Neural progenitor cell (in vitro differentiated cells): Measurements from ENCODE around the gene LUZP1. TPM values are rescaled to one million over a fixed set of nuclear protein-coding genes. Genes with fewer than 3 reads are reported as not detected.

Source experiments
- DNase-seq: peaks from one replicate; pipeline ENCODE4 v3.0.0-alpha.2; 2016; ENCODE audit warnings: low spot score
- H2AFZ ChIP-seq: fragments of 200-600 bp; sonication (generic); replicated peaks from 2 replicates; pipeline ENCODE4 v1.6.1; 2016; ENCODE audit warnings: antibody characterized with exemption
- H3F3A ChIP-seq: fragments of 200-600 bp; sonication (generic); 2 replicates; pipeline ENCODE4 v1.6.1; 2016; ENCODE audit warnings: antibody characterized with exemption, low read depth
- H3K27ac ChIP-seq: fragments of 200-600 bp; sonication (generic); 2 replicates; pipeline ENCODE4 v1.5.1; 2016; ENCODE audit warnings: mild to moderate bottlenecking
- H3K27me3 ChIP-seq: fragments of 200-600 bp; sonication (generic); 2 replicates; pipeline ENCODE4 v1.6.1; 2016; ENCODE audit warnings: mild to moderate bottlenecking, moderate library complexity
- H3K36me3 ChIP-seq: fragments of 200-600 bp; sonication (generic); 2 replicates; pipeline ENCODE4 v1.5.1; 2016
- H3K4me1 ChIP-seq: fragments of 200-600 bp; sonication (generic); 2 replicates; pipeline ENCODE4 v1.6.1; 2016; ENCODE audit warnings: mixed run types
- H3K4me2 ChIP-seq: fragments of 200-600 bp; sonication (generic); 2 replicates; pipeline ENCODE4 v1.6.1; 2016
- H3K4me3 ChIP-seq: fragments of 200-600 bp; sonication (generic); 2 replicates; pipeline ENCODE4 v1.5.1; 2016
- H3K79me2 ChIP-seq: fragments of 200-600 bp; sonication (generic); 2 replicates; pipeline ENCODE4 v1.6.1; 2016; ENCODE audit warnings: low read depth
- H3K9ac ChIP-seq: fragments of 200-600 bp; sonication (generic); 2 replicates; pipeline ENCODE4 v1.6.1; 2016
- H3K9me3 ChIP-seq: fragments of 200-600 bp; sonication (generic); 2 replicates; pipeline ENCODE4 v1.5.1; 2016; ENCODE audit warnings: low read depth
- H4K20me1 ChIP-seq: fragments of 200-600 bp; sonication (generic); 2 replicates; pipeline ENCODE4 v1.6.1; 2016; ENCODE audit warnings: low read depth
- H3K27ac Mint-ChIP-seq: 3 replicates; pipeline ENCODE4 v1.8.0; 2021; ENCODE audit warnings: mixed read lengths
- H3K27me3 Mint-ChIP-seq: 2 replicates; pipeline ENCODE4 v1.8.0; 2022; ENCODE audit warnings: low read depth, mild to moderate bottlenecking, inconsistent platforms, moderate library complexity, mixed read lengths; ENCODE audit not compliant: insufficient read depth
- H3K36me3 Mint-ChIP-seq: 3 replicates; pipeline ENCODE4 v1.8.0; 2021; ENCODE audit warnings: mixed read lengths
- H3K4me1 Mint-ChIP-seq: 3 replicates; pipeline ENCODE4 v1.8.0; 2021; ENCODE audit warnings: mixed read lengths
- H3K4me3 Mint-ChIP-seq: 3 replicates; pipeline ENCODE4 v1.8.0; 2021; ENCODE audit warnings: mild to moderate bottlenecking, moderate library complexity, mixed read lengths
- H3K9me3 Mint-ChIP-seq: 3 replicates; pipeline ENCODE4 v1.8.0; 2020; ENCODE audit warnings: mixed read lengths
- CTCF ChIP-seq: fragments of 200-600 bp; sonication (generic); IDR thresholded peaks from 2 replicates; pipeline ENCODE4 v1.5.1; 2017; ENCODE audit warnings: antibody characterized with exemption, mild to moderate bottlenecking
- EZH2 ChIP-seq: fragments of 200-600 bp; sonication (generic); IDR thresholded peaks from 2 replicates; pipeline ENCODE4 v1.6.1; 2017; ENCODE audit warnings: antibody characterized with exemption, mild to moderate bottlenecking, moderate library complexity
- EZH2phosphoT487 ChIP-seq: fragments of 200-600 bp; sonication (generic); IDR thresholded peaks from 2 replicates; pipeline ENCODE4 v1.6.1; 2017; ENCODE audit warnings: antibody characterized with exemption
- total RNA-seq: library from RNA; depleted of rRNA; stranded (reverse); fragments of >200 nt; gene quantifications from 2 replicates; pipeline ENCODE4 v1.2.3, GENCODE V29; 2015; ENCODE audit warnings: low replicate concordance

Gene LUZP1
- total RNA-seq, 1 donor from 2014 or later: 39.1 TPM

GRCh38 chr1:23124259-23125026 lies 44.2 kb downstream of the LUZP1 start:
- DNase-seq: no peak
- Histone ChIP-seq H3K9ac (no peak overlapping the region), H2AFZ (no peak overlapping the region), H3K4me2 (no peak overlapping the region), H3K36me3 (no peaks in the 10 kb centered on the region), H3K27ac (no peak overlapping the region), H3K27me3 (no peaks in the 10 kb centered on the region), H3F3A (peaks cover 14% of the 10 kb centered on the region), H3K4me3 (no peak overlapping the region), H3K9me3 (no peaks in the 10 kb centered on the region), H4K20me1 (peaks cover 89% of the 10 kb centered on the region), H3K79me2 (peaks cover 100% of the 10 kb centered on the region), H3K4me1 (peaks cover 9% of the 10 kb centered on the region)
- TF ChIP-seq CTCF (no peak), EZH2 (no peak), EZH2phosphoT487 (no peak)
- H3K4me1 Mint-ChIP-seq: peaks cover 18% of the 10 kb centered on the region
- no peaks in the 10 kb centered on the region for H3K27me3 Mint-ChIP-seq
- H3K4me3 Mint-ChIP-seq: no peak overlapping the region
- H3K36me3 Mint-ChIP-seq: no peaks in the 10 kb centered on the region
- no peaks in the 10 kb centered on the region for H3K9me3 Mint-ChIP-seq
- H3K27ac Mint-ChIP-seq: no peak overlapping the region

GRCh38 chr1:23123528-23123927 lies 45.1 kb downstream of the LUZP1 start:
- Mint-ChIP-seq H3K4me1 (peaks cover 18% of the 10 kb centered on the region), H3K27ac (no peak overlapping the region), H3K9me3 (no peaks in the 10 kb centered on the region), H3K27me3 (no peaks in the 10 kb centered on the region), H3K36me3 (no peaks in the 10 kb centered on the region), H3K4me3 (no peak overlapping the region)
- Histone ChIP-seq H3K4me3 (no peak overlapping the region), H3K27me3 (no peaks in the 10 kb centered on the region), H3K36me3 (no peaks in the 10 kb centered on the region), H3K4me1 (peaks cover 9% of the 10 kb centered on the region), H3K4me2 (no peak overlapping the region), H3K79me2 (peaks cover 100% of the 10 kb centered on the region), H3K27ac (no peak overlapping the region), H2AFZ (no peak overlapping the region), H3F3A (peaks cover 14% of the 10 kb centered on the region), H3K9ac (no peak overlapping the region), H3K9me3 (no peaks in the 10 kb centered on the region), H4K20me1 (peaks cover 89% of the 10 kb centered on the region)
- no peak for DNase-seq
- TF ChIP-seq CTCF (no peak), EZH2 (no peak), EZH2phosphoT487 (no peak)

GRCh38 chr1:23122796-23123195 lies 45.9 kb downstream of the LUZP1 start:
- Histone ChIP-seq H4K20me1 (peaks cover 93% of the 10 kb centered on the region), H3K4me2 (peak overlapping the region; percentile 34), H3K27ac (peak overlapping the region; percentile 18), H3K4me3 (no peak overlapping the region), H2AFZ (no peak overlapping the region), H3K79me2 (peaks cover 100% of the 10 kb centered on the region), H3K27me3 (no peaks in the 10 kb centered on the region), H3K9ac (no peak overlapping the region), H3K4me1 (peaks cover 9% of the 10 kb centered on the region), H3K9me3 (no peaks in the 10 kb centered on the region), H3F3A (peaks cover 14% of the 10 kb centered on the region), H3K36me3 (no peaks in the 10 kb centered on the region)
- H3K27me3 Mint-ChIP-seq: no peaks in the 10 kb centered on the region
- no peaks in the 10 kb centered on the region for H3K36me3 Mint-ChIP-seq
- no peak overlapping the region for H3K27ac Mint-ChIP-seq
- no peak overlapping the region for H3K4me3 Mint-ChIP-seq
- no peaks in the 10 kb centered on the region for H3K9me3 Mint-ChIP-seq
- no peak for DNase-seq
- TF ChIP-seq CTCF (no peak), EZH2phosphoT487 (no peak), EZH2 (no peak)
- H3K4me1 Mint-ChIP-seq: peaks cover 18% of the 10 kb centered on the region
